Measurements from ENCODE around the gene GFER. TPM values are rescaled to one million over a fixed set of nuclear protein-coding genes. Genes with fewer than 3 reads are reported as not detected.
"Not testable (repeated sequence)": the region's sequence is repeated elsewhere in the genome, so short reads cannot be mapped to it uniquely, and the experiment has no call there.

The GFER gene
- total and polyA plus RNA-seq, 3 donors from 2014 or later, result 25.7 to 40.0 (median 25.8) TPM

DNA sequence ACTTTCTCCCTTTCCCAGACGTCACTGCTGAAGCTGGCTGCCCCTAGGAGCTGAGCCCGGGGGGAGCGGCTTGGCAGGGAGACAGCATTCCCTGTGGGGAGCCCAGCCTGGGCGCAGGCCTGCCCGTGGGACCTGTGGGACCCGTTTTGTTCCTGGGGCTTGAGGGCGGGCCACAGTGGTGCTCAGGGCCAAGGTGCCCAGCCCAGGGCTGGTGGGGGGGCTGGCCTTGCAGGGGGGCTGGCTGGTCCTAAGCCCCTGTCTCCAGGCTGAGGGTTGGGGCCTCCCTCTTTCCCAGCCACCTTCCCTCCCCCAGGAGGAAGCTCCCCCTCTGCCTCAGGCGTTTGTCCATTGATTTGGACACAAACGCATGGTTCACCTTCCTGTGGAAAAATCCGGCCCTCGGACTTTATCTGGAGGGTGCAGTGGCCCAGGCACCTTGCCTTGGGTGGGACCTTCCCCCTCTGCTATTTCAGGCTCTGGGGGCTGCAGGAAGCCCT lies 47.1 kb downstream of the GFER start:
- Histone ChIP-seq H3K4me1 (peaks cover 39% of the 10 kb centered on the region), H3K9me3 (no peaks in the 10 kb centered on the region), H3K36me3 (ENCODE audit: low read depth, missing control alignments) (no peaks in the 10 kb centered on the region), H3K4me3 (no peak overlapping the region), H3K27me3 (no peaks in the 10 kb centered on the region), H3K27ac (peak overlapping the region in 1 of 2 donors; percentile 36)
- WGBS, 2 donors, result 84% methylated on average over 10 to 11 of the region's 11 CpGs
- DNase-seq, result no peak
- intact Hi-C loops (cut with DNase I; ENCODE audit: low total_unique reads), result no loop called here
- TF ChIP-seq, protein P1, sequence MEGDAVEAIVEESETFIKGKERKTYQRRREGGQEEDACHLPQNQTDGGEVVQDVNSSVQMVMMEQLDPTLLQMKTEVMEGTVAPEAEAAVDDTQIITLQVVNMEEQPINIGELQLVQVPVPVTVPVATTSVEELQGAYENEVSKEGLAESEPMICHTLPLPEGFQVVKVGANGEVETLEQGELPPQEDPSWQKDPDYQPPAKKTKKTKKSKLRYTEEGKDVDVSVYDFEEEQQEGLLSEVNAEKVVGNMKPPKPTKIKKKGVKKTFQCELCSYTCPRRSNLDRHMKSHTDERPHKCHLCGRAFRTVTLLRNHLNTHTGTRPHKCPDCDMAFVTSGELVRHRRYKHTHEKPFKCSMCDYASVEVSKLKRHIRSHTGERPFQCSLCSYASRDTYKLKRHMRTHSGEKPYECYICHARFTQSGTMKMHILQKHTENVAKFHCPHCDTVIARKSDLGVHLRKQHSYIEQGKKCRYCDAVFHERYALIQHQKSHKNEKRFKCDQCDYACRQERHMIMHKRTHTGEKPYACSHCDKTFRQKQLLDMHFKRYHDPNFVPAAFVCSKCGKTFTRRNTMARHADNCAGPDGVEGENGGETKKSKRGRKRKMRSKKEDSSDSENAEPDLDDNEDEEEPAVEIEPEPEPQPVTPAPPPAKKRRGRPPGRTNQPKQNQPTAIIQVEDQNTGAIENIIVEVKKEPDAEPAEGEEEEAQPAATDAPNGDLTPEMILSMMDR (IDR thresholded peaks at IDR 0.05), result no peak
- TF ChIP-seq POLR2A (IDR thresholded peaks at IDR 0.05), result no peak

DNA sequence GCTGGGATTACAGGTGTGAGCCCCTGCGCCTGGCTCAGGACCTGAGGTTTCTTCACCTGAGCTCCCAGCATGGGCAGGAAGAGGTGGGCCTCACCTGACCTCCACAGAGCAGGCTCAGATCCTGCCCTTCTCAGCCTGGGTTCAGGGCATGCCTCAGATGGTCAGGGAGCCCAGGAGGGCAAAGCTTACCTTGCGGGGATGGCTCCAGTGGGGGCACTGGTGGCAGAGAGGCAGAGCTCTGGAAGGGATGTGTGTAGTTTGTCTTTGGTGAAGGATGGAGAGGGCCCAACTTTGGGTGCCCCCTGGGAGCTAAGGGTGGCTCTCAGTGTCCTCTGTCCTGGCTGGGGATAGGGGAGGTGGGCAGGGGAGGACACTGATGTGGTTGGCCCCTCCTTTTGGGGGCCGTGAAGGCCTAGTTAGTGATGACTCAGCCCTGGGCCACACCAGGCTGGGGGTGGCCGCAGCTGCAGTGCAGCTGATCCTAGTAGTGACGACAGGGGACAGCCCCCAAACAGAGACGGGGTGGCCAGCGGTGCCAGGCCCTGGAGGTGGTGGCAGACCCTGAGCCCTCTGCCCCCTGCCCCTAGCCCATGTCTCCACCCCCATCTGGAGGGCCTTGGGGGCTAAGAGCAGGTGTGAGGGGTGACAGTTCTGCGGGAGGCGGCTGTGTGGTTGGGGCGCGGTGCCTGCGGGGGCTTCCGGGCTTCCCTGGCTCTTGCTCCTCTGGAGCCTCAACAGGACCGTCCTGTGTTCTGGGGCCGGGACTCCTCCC lies 48.5 kb downstream of the GFER start:
- no peak for DNase-seq
- no peak overlapping the region for H3K4me3 ChIP-seq
- H3K9me3 ChIP-seq, result no peaks in the 10 kb centered on the region
- no peaks in the 10 kb centered on the region for H3K27me3 ChIP-seq
- TF ChIP-seq POLR2A (IDR thresholded peaks at IDR 0.05), result no peak
- TF ChIP-seq, protein P1 (IDR thresholded peaks at IDR 0.05), result no peak
- H3K27ac ChIP-seq, result peak overlapping the region; percentile 79 to 88
- intact Hi-C loops (cut with DNase I; ENCODE audit: low total_unique reads), result no loop called here
- H3K36me3 ChIP-seq (ENCODE audit: low read depth, missing control alignments), result no peaks in the 10 kb centered on the region
- 74 to 83% methylated on average over 15 of the region's 15 CpGs for WGBS, 2 donors
- H3K4me1 ChIP-seq, result peaks cover 44% of the 10 kb centered on the region

DNA sequence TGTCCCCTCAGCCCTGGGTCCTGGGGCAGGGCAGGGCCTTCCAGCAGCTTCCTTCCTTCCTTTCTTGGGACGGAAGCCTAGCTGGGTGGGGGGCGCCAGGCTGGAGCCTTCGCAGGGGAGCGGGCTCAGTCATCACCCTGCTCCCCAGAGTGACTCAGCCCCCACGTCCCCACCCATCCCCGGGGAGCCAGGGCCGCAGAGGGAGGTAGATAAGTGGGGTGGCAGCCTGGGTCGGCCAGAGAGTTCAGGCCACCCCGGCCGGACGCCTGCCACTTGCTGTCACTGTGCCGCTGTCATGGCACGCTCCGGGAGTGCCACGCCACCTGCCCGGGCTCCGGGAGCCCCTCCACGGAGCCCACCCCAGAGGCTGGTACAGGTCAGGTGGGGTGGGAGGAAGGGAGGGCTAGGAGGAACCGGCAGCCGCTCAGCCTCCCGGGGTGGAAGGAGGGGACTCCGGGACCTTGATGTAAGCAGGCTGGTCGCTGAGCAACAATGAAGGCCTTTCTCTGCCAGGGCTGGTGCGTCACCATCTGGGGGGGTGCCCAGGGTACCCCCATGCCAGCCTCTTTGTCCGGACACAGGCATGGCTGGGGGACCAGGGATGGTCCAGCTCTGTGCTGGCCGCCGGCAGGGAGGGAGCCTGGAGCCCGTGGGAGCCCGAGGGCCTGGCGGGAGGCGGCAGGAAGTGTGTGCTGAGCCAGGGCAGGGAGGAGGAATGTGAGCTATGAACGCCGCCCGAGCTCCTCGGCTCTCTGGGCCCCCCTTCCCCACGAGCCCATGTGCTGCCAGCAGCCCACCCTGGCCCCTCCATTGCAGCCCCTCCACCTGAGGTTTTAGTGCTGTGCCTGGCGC lies 49.3 kb downstream of the GFER start:
- peak overlapping the region; percentile 79 to 88 for H3K27ac ChIP-seq
- H3K36me3 ChIP-seq (ENCODE audit: low read depth, missing control alignments), result no peaks in the 10 kb centered on the region
- no peaks in the 10 kb centered on the region for H3K9me3 ChIP-seq
- DNase-seq, result no peak
- WGBS, 2 donors, result 38% methylated on average over 35 of the region's 37 CpGs; no CpG with 5 or more reads in 1 of the 2 donors
- TF ChIP-seq POLR2A (IDR thresholded peaks at IDR 0.05), result no peak
- TF ChIP-seq, protein P1 (IDR thresholded peaks at IDR 0.05), result no peak
- H3K4me1 ChIP-seq, result peaks cover 51% of the 10 kb centered on the region
- peak overlapping the region in 1 of 2 donors; percentile 4 for H3K4me3 ChIP-seq
- H3K27me3 ChIP-seq, result no peaks in the 10 kb centered on the region
- intact Hi-C loops (cut with DNase I; ENCODE audit: low total_unique reads), result no loop called here

DNA sequence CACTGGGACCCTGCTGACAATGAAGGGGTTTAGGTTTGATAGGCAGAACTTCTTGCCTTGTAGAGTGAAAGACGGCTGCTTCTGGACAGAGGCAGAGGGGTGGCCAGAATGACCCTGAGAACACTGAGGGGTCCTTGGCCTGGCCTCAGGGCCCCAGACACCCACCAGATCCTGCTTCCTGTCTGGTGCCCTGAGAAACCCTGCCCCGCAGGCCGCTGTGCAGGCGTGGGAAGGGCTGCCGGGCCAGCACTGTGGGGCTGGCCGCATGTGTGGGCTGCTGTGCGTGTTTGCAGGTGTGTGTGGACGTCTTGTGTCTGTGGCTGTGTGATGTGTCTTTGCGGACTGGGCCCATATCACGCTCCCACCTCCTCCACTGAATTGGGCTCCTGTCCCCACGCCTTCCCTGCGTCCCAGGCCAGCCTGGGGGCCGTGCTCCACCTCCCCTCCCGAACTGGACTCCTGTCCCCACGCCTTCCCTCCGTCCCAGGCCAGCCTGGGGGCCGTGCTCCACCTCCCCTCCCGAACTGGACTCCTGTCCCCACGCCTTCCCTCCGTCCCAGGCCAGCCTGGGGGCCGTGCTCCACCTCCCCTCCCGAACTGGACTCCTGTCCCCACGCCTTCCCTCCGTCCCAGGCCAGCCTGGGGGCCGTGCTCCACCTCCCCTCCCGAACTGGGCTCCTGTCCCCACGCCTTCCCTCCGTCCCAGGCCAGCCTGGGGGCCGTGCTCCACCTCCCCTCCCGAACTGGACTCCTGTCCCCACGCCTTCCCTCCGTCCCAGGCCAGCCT lies 50.1 kb downstream of the GFER start:
- H3K27me3 ChIP-seq; DNase-seq; intact Hi-C loops (cut with DNase I; ENCODE audit: low total_unique reads); H3K36me3 ChIP-seq (ENCODE audit: low read depth, missing control alignments); H3K9me3 ChIP-seq: not testable (repeated sequence)
- peak overlapping the region; percentile 79 to 89 for H3K27ac ChIP-seq
- H3K4me3 ChIP-seq, result peak overlapping the region in 1 of 2 donors; percentile 4
- H3K4me1 ChIP-seq, result peaks cover 59% of the 10 kb centered on the region
- WGBS, 2 donors, result 53 to 55% methylated on average over 4 to 20 of the region's 32 CpGs

Data from testis (tissue), 3 donors.